ENCODE measurements around the gene LTBR. TPM values are rescaled to one million over a fixed set of nuclear protein-coding genes. Genes with fewer than 3 reads are reported as not detected.

LTBR gene
- total RNA-seq, 2 donors from 2014 or later = 0.56 to 0.61 TPM

GRCh38 chr12:6380141-6381121 lies 3.5 kb upstream of the LTBR start:
- peaks cover 7% of the 10 kb centered on the region for H3K4me1 Mint-ChIP-seq
- no peak for ATAC-seq (replicated peaks)
- no peaks in the 10 kb centered on the region for H3K36me3 Mint-ChIP-seq (ENCODE audit: low read depth)
- H3K27ac Mint-ChIP-seq = no peak overlapping the region
- peaks cover 9% of the 10 kb centered on the region for H3K27me3 Mint-ChIP-seq
- H3K9me3 Mint-ChIP-seq = no peaks in the 10 kb centered on the region
- no peak overlapping the region for H3K4me3 Mint-ChIP-seq

GRCh38 chr12:6382371-6382770 lies 1.6 kb upstream of the LTBR start:
- peaks cover 9% of the 10 kb centered on the region for H3K27me3 Mint-ChIP-seq
- no peaks in the 10 kb centered on the region for H3K9me3 Mint-ChIP-seq
- H3K4me3 Mint-ChIP-seq = no peak overlapping the region
- H3K27ac Mint-ChIP-seq = no peak overlapping the region
- no peaks in the 10 kb centered on the region for H3K36me3 Mint-ChIP-seq (ENCODE audit: low read depth)
- no peaks in the 10 kb centered on the region for H3K4me1 Mint-ChIP-seq
- ATAC-seq (replicated peaks) = no peak

GRCh38 chr12:6382982-6383381 lies 980 bp upstream of the LTBR start:
- H3K27me3 Mint-ChIP-seq = peaks cover 9% of the 10 kb centered on the region
- no peak overlapping the region for H3K27ac Mint-ChIP-seq
- H3K4me3 Mint-ChIP-seq = no peak overlapping the region
- ATAC-seq (replicated peaks) = no peak
- H3K36me3 Mint-ChIP-seq (ENCODE audit: low read depth) = no peaks in the 10 kb centered on the region
- H3K4me1 Mint-ChIP-seq = no peaks in the 10 kb centered on the region
- no peaks in the 10 kb centered on the region for H3K9me3 Mint-ChIP-seq

GRCh38 chr12:6384499-6385436 lies 806 bp downstream of the LTBR start:
- no peak for ATAC-seq (replicated peaks)
- Mint-ChIP-seq H3K4me1 (peaks cover 3% of the 10 kb centered on the region), H3K27me3 (peaks cover 9% of the 10 kb centered on the region), H3K4me3 (no peak overlapping the region), H3K36me3 (ENCODE audit: low read depth) (no peaks in the 10 kb centered on the region), H3K27ac (no peak overlapping the region), H3K9me3 (no peaks in the 10 kb centered on the region)

DNA sequence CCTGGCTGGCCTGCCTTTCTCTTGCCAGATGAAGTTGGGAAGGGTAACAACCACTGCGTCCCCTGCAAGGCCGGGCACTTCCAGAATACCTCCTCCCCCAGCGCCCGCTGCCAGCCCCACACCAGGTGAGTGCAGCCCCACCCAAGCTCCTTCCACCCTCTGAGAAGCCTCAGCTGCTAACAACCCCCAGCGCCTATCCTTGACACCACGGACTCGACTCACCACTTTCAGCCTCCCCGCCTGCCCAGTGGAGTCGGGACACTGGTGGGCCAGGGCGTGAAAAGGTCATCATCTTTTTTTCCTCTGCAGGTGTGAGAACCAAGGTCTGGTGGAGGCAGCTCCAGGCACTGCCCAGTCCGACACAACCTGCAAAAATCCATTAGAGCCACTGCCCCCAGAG lies 2.1 kb downstream of the LTBR start:
- H3K36me3 Mint-ChIP-seq (ENCODE audit: low read depth) = no peaks in the 10 kb centered on the region
- H3K27me3 Mint-ChIP-seq = peaks cover 9% of the 10 kb centered on the region
- H3K4me3 Mint-ChIP-seq = no peak overlapping the region
- H3K27ac Mint-ChIP-seq = no peak overlapping the region
- H3K9me3 Mint-ChIP-seq = no peaks in the 10 kb centered on the region
- ATAC-seq (replicated peaks) = no peak
- H3K4me1 Mint-ChIP-seq = peaks cover 3% of the 10 kb centered on the region

- H3K4me3 Mint-ChIP-seq = no peak overlapping the region
- H3K9me3 Mint-ChIP-seq = no peaks in the 10 kb centered on the region
- peaks cover 3% of the 10 kb centered on the region for H3K4me1 Mint-ChIP-seq
- H3K27me3 Mint-ChIP-seq = peaks cover 9% of the 10 kb centered on the region
- H3K27ac Mint-ChIP-seq = no peak overlapping the region
- no peaks in the 10 kb centered on the region for H3K36me3 Mint-ChIP-seq (ENCODE audit: low read depth)
- no peak for ATAC-seq (replicated peaks)
Measured at GRCh38 chr12:6386491-6386890, 2.5 kb downstream of the LTBR start.

- ATAC-seq (replicated peaks) = no peak
- H3K27ac Mint-ChIP-seq = no peak overlapping the region
- H3K36me3 Mint-ChIP-seq (ENCODE audit: low read depth) = no peaks in the 10 kb centered on the region
- H3K4me1 Mint-ChIP-seq = peaks cover 3% of the 10 kb centered on the region
- no peaks in the 10 kb centered on the region for H3K9me3 Mint-ChIP-seq
- peaks cover 9% of the 10 kb centered on the region for H3K27me3 Mint-ChIP-seq
- H3K4me3 Mint-ChIP-seq = no peak overlapping the region
Measured at GRCh38 chr12:6387541-6387940, 3.6 kb downstream of the LTBR start.

DNA sequence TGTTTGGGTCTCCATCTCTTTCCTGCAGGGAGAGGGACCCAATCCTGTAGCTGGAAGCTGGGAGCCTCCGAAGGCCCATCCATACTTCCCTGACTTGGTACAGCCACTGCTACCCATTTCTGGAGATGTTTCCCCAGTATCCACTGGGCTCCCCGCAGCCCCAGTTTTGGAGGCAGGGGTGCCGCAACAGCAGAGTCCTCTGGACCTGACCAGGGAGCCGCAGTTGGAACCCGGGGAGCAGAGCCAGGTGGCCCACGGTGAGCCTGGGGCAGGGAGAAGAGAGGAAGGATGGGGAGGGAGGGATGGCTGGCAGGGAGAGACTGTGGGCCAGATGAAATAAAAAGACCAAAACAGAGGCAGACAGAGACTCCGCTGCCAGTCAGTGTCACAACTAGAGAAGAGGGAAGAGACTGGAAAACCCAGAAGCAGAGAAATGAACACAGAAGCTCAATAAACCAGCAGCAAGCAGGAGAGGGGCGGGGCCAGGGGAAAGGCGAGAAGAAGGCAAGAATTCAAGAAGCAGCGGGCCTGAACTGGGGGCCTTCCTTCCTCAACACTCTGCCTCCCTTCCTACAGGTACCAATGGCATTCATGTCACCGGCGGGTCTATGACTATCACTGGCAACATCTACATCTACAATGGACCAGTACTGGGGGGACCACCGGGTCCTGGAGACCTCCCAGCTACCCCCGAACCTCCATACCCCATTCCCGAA lies 6.3 kb downstream of the LTBR start:
- H3K27ac Mint-ChIP-seq = peak overlapping the region; percentile 31
- H3K4me1 Mint-ChIP-seq = peaks cover 3% of the 10 kb centered on the region
- no peaks in the 10 kb centered on the region for H3K9me3 Mint-ChIP-seq
- no peaks in the 10 kb centered on the region for H3K27me3 Mint-ChIP-seq
- no peaks in the 10 kb centered on the region for H3K36me3 Mint-ChIP-seq (ENCODE audit: low read depth)
- no peak for ATAC-seq (replicated peaks)
- H3K4me3 Mint-ChIP-seq = no peak overlapping the region

DNA sequence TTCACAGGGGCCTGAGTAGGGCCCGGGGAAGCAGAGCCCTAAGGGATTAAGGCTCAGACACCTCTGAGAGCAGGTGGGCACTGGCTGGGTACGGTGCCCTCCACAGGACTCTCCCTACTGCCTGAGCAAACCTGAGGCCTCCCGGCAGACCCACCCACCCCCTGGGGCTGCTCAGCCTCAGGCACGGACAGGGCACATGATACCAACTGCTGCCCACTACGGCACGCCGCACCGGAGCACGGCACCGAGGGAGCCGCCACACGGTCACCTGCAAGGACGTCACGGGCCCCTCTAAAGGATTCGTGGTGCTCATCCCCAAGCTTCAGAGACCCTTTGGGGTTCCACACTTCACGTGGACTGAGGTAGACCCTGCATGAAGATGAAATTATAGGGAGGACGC lies 7.1 kb downstream of the LTBR start:
- Mint-ChIP-seq H3K27ac (no peak overlapping the region), H3K4me1 (peaks cover 3% of the 10 kb centered on the region), H3K36me3 (ENCODE audit: low read depth) (no peaks in the 10 kb centered on the region), H3K4me3 (no peak overlapping the region), H3K27me3 (no peaks in the 10 kb centered on the region), H3K9me3 (no peaks in the 10 kb centered on the region)
- no peak for ATAC-seq (replicated peaks)

DNA sequence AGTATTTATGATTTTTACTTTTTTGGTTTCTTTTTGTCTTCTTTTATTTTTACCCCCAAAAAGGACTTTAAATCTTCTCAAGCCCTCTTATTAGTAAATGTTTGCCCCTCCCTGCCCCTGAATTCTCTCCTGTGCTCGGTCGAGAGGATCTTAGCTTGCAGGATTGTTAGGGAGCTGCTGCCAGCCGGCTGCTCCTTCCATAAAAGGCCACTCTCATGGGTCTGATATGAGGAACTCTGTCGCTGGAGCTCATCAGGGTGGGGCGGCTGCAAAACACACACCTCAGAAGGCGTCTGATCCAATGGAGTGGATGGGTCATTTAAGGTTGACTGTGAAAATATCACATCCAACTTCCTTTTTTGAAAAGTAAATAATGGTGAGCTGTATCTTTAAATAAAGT lies 8.5 kb downstream of the LTBR start:
- ATAC-seq (replicated peaks) = no peak

DNA sequence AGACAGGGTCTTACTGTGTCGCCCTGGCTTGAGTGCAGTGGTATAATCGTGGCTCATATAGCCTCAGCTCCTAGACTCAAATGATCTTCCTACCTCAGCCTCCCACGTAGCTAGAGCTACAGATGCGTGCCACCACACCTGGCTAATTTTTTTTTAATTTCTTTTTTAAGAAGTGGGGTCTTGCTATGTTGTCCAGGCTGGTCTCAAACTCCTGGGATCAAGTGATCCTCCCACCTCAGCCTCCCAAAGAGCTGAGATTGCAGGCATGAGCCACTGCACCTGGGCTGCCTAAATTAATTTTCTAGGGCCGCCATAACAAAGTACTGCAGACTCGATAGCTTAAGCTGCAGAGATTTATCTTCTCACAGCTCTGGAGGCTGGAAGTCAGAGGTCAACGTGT lies 9.1 kb downstream of the LTBR start:
- H3K36me3 Mint-ChIP-seq (ENCODE audit: low read depth) = no peaks in the 10 kb centered on the region
- H3K27ac Mint-ChIP-seq = no peak overlapping the region
- ATAC-seq (replicated peaks) = no peak
- no peaks in the 10 kb centered on the region for H3K9me3 Mint-ChIP-seq
- H3K4me1 Mint-ChIP-seq = peaks cover 3% of the 10 kb centered on the region
- no peak overlapping the region for H3K4me3 Mint-ChIP-seq
- no peaks in the 10 kb centered on the region for H3K27me3 Mint-ChIP-seq

More for the DNA sequence above, 8.5 kb downstream of the LTBR start:
- Mint-ChIP-seq H3K27ac (no peak overlapping the region), H3K4me3 (no peak overlapping the region), H3K36me3 (ENCODE audit: low read depth) (no peaks in the 10 kb centered on the region), H3K9me3 (no peaks in the 10 kb centered on the region), H3K27me3 (no peaks in the 10 kb centered on the region), H3K4me1 (peaks cover 3% of the 10 kb centered on the region)

- Mint-ChIP-seq H3K27ac (no peak overlapping the region), H3K4me3 (no peak overlapping the region), H3K9me3 (no peaks in the 10 kb centered on the region), H3K36me3 (ENCODE audit: low read depth) (no peaks in the 10 kb centered on the region), H3K27me3 (no peaks in the 10 kb centered on the region), H3K4me1 (no peaks in the 10 kb centered on the region)
- no peak for ATAC-seq (replicated peaks)
Measured at GRCh38 chr12:6394398-6394797, 10.4 kb downstream of the LTBR start.

DNA sequence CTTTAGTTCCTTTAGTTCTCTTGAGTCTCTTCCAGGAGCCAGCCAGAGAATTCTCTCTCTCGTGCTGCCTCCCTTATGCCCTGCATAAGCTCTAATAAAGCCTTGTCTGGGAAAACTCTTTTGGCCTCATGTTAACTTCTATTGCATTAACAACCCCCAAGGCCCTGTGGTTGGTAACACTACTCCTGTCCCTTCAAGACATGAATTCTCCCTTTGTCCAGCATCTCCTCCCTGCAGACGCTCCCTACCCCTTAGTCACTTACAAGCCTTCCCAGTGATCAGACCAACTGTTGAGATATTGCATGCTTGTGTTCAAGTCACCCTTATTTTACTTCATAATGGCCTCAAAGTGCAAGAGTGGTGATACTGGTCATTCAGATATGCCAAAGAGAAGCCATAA lies 12.1 kb downstream of the LTBR start:
- Mint-ChIP-seq H3K27me3 (no peaks in the 10 kb centered on the region), H3K9me3 (no peaks in the 10 kb centered on the region), H3K27ac (no peak overlapping the region), H3K4me3 (no peak overlapping the region), H3K4me1 (no peaks in the 10 kb centered on the region), H3K36me3 (ENCODE audit: low read depth) (no peaks in the 10 kb centered on the region)
- no peak for ATAC-seq (replicated peaks)
